Activated CD8-positive, alpha-beta memory T cell treated with anti-CD3 and anti-CD28 coated beads for 24 hours (primary cell): ENCODE data around the gene LMO1.

Experiments used
- DNase-seq: peaks from one replicate; pipeline ENCODE4 v3.0.0-alpha.2; 2020

LMO1 gene

DNA sequence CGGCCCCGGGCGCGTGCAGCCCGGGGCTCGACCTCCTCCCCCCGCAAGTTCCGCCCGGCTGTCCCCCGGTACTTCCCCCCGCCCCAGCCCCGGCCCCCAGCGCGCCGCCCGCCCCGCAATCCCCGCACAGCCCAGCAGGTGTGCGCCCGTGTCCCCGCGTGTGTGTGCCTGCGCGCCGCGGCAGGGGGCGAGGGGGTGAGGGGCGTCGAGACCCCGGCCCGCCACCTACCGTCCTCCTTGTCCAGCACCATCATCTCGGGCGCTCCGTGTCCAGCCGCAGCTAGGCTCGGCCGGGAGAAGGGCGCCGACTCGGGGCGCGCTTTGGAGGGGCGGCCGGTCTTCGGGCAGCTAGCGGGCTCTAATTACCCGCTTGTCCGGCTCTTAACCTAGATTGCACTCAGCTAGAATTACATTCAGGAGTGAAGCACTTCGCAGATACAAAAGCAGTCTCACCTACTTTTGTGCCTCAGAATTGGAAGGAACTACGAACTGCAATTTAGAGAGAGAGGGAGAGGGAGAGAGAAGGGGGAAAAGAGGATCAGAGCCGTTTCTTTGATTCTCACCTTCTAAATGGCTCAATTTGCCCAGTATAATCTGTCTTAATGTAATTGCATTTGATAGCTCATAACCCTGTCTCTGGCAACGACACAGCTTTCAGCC is 439 bp downstream of the LMO1 start:
- DNase-seq = no peak

DNA sequence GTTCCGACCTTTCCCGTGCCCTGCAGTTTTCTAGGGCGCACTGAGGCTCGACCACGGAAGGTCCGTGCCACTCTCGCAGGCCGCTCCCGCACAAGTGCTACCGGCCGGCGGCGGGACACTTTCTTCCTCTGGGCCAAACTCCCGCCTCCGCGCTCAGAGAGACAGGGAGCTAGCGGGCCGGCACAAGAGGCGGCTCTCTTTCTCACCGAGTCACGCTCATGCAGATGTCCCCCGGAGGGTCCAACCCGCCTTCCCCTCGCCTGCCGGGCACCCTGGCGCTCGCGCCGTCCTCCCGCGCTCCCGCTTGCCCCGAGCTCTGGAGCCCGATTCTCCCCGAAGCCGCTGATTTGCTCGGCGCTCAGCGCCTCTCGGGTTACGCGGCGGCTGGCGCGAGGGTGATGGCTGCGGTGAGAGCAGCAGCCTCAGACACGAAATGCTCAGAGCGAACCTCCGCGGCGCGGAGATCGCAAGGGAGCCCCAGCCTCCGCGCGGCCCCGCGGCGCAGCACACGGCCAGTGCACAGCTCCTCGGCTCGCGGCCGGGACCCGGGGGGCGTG is 1.0 kb downstream of the LMO1 start:
- DNase-seq = peak; percentile 65

DNA sequence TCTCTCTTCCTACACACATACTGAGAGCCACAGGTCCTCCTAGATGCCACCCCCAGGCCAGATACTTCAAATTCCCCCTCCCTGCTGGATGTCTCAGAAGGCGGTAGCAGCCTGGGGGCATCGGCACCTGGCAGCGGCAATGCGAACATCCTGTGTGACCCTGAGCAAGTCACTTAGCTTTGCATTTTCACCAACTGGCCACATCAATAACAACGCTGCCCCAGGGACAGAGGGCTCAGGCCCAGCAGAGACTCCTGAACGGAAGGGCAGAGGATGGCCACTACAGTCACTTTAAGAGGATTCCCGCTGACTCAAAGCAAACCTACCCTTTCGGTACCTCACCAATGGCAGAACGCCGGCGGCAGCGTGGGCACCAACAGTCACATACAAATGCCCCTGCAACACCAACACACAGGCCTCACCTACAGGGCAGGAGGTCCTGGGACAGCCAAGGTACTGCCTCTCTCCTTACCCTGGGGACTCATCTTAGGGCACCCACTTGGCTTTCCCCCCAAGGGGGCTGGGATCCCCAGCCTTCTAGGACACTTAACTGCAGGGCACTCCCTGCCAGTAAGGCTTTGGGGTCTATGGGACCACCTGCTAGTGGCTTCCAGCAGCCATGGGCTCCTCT is 1.6 kb downstream of the LMO1 start:
- DNase-seq = no peak

DNA sequence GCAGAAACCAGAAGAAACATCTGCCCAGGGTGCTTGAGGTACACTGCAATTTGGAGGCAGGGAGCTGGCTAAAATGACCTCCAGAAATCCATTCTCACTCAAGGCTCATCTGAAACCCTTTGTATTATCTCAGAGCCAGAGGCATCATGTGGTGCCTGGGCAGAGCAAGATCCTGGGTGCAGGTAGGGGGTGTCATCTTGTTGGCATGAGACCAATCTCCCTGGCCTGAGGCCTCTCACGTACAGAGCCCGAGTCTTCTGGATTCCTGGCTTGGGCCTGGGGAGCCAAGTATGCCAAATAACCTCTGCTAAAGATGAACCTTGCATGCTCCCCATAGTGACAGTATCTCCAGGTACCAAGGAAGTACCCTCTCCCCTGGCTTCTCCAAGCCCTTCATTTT is 2.4 kb downstream of the LMO1 start:
- no peak for DNase-seq

DNA sequence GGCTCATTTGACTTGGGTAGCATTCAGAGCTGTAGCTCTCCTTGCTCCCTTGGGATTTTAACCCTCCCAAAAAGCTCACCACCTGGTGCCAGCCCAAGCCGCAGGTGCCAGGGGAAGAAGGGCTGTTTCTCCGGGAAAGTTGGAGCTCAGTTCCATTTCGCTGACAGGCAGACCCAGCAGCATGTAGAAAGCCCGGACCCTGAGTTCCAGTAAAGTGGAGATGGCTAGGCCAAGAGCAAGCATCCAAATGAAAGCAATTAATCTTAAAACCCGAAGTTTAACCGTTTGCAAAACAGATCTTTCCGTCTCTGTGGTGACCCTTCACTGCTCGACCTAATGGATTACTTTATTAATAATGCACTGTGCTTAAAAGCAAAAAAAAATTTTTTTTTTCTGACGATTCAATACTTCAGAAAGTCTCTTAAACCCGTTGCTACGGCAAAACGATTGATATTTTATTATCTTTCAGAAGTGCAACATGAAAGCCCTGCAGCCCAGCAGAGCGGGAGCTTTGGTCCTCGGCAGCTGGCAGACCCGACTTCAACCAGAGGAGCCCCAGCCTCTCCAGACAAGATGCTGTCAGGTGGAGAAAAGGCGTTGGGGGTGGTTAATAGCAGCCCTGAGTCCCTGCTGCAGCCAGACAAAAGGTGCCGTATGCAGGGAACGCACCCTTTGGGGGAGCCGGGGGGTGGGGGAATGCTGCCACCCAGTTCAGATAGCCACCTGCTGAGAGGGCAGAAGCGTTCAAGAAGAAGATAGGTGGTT is 3.3 kb downstream of the LMO1 start:
- no peak for DNase-seq

DNA sequence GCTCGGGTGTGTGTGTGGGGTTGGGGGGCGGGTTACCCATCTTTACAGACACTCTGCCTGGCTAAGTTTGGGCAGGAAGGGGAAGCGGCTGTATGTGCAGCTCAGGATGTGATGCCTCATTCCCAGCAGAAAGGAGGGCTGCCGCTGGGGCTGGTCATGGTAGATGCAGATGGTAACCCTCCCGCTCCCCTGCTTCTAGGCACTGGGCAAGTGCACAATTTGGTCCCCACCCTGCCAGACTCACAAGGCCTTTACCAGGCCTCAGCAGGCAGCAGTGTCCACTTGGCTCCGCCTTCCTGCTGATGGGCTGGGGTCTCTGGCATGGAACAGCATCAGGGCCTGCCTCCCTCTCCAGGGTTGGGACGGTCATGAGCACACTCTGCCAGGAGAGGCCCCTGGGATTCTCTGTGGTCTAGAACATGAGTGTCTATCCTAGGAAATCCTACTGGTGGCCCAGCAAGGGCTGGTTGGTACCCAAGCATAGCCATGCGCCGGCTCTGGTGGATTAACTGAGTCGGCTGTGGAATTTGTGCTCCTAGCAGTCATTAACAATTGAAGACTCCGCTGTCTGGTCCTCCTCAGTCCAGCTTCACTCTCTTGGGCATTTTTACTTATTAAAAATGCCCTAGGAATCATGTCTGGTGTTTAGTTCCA is 4.2 kb downstream of the LMO1 start:
- peak; percentile 45 for DNase-seq

DNA sequence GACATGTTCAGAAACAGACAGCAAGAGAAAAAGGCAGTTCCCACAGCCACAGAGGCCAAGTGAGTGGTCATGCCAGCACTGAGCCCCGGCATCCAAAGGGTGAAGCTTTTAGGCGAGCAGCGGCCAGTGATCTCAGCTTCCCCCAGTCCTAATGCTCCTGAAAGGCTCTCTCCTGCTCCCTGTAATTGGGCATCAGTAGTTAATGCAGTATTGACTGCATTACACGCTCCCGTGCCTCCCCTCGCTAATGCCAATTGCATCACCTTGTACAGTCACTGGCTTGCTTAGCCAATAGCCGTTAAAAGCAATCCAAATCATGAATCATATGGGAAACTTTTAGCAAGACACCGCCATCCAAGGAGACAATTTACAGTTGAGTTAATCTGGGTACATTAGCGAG is 4.9 kb downstream of the LMO1 start:
- peak; percentile 41 for DNase-seq

DNA sequence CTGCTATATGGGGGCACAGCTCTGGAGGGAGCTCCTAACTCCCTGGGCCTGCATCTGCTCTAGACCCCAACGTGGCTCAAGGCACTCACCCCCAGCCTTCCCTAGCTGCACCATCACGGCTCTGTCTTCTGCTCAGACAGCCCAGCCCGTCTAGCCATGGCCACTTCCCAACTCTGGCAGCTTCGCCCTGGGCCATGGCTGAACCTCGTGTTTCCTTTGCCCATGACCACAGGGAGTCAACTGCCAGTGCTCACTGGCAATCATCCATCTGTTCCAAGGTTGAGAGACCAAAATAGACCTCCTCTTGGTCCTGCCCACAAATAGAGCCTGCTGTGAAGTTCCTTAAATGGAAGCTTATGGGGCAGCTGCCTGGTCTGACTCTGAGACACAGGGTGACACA is 5.4 kb downstream of the LMO1 start:
- peak; percentile 33 for DNase-seq

DNA sequence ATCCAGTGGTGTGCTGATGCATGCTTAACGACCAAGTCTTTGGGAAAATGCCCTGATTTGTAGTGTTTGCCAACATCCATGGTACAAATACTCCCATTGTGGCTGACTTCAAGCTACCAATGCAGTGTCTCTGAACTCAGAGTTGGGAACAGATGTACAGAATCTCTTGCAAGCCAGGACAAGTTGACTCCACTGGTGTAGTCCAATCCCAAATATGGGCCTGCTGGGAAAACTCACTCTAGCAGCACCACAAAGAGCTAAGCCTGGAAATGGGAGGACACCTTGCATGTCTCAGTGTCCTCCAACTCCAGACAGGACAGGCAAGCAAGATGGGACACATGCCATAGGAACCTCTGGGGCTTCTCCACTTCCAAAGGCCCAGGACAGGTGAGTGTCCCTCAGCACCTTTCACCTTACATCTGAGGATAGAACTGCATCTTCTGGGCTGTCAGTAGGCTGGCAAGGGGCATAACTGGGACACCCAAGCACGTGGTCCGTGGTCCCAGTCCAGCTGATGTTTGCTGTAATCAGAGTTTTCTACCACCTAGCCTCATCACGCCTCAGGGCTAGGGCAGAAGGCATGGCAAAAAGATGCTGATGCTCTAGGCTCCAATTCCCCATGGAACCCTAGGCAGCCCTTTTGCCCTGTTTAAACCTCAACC is 6.5 kb downstream of the LMO1 start:
- peak; percentile 33 for DNase-seq

DNA sequence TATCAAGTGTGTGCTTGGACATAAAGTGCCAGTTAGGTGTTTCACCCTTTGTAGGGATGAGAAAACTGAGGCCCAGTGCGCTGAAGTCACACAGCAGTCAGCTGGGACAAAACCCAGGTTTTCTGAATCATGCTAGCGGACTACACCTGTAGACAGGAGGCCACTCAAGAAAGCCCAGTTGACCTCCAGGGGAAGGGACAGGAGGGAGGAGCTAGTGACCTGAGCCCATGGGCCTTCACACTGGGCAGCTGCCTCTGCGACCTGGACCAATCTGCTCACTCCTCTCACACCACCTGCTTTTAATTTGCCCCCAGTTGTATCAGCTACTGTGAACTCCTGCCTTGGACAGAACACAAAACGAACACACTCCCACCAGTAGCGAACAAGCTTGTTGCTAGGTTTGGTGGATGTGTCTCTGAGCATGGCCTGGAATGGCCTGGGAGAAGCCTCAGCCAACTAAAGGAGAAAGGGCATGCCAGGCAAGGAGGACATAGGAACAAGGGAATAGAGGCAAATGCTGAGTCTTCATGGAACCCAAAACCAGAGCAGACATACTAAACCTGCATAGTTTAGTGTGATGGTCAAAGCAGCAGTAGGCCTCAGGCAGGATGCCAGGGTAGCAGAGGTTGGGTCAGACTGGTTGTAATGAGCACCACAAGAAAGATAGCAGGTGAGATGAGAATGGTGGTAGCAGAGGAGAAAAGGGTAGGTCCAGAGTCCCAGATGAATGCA is 7.2 kb downstream of the LMO1 start:
- DNase-seq = no peak

DNA sequence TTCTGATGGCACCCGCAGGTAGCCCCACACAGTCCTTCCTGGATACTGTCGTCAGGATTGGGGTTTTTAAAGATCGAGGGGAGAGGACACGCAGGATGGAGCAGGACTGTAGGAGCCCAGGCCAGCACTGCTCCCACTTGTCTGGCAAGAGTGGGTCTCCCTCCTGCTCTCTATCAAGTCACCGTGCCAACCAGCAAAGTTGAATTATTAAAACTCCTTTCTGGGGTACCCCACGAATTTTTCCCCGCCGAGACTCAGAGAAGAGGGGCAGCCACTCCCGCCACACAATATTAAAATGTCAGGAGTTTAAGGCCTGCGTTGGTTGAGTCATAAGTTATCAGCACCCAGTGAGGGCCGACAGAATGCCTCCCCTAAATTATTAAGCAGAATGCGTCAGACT is 10.1 kb downstream of the LMO1 start:
- no peak for DNase-seq

DNA sequence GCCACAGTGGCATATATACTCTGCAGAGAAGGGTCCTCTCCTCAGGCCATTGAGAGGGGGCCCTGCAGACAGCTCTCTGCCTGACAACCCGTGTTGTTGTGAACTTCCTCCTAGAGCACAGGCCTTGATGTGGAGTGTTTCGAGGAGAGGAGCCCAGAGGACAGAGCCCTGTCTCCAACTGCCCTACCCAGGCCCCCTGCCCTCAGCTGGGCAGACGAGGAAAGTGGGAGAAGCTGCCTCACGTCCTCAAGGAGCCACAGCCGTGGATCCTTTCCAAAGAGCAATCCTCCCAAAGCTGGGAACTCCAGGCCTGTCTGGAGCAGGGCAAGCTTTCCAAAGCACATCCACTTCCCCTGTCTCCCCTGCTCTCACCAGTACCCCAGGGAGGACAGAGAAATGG is 10.7 kb downstream of the LMO1 start:
- no peak for DNase-seq

DNA sequence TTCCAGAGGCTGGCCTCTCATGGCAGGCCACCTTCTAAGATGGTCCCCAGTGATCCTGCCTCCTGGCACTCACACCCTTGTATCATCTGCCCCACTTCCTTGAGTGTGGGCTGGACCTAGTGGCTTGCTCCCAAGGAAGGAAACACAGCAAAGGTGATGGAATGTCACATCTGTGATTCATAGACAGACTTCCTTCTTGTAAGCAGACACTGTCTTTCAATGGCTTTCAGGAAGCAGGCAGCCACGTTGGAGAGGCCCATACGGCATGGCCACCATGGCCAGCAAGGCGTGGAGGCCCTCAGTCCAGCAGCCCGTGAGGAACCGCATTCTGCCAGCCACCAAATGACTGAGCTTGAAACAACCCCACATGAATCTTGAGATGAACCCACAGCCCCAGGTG is 11.3 kb downstream of the LMO1 start:
- peak; percentile 35 for DNase-seq

DNA sequence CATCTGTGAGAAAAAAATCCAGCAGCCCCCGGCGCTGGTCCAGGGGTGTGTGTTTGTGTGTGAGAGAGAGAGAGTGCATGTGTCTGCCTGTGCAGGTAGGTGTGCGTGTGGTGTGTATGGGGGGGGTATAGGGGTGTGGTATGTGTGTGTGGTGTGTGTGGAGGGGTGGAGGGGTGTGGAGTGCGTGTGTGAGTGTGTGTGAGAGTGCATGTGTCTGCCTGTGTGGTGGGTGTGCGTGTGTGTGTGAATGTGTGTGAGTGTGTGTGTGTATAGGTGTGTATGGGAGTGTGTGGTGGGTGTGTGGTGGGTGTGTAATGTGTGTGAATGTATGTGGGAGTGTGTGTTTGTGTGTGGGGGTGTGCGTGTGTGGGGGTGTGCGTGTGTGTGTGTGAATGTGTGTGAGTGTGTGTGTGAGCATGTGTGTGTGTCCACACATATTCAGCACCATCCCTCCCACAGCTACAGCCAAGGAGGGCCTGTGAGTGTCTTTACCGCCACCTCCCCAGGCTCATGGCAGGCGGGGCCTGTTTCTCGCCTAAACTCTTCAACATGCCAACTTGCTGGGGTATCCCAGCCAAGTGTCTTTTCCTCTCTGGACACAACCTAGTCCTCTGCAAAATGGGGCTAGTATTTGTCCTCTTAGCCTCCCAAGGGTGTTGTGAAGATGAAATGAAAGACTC is 11.9 kb downstream of the LMO1 start:
- DNase-seq = peak; percentile 26

DNA sequence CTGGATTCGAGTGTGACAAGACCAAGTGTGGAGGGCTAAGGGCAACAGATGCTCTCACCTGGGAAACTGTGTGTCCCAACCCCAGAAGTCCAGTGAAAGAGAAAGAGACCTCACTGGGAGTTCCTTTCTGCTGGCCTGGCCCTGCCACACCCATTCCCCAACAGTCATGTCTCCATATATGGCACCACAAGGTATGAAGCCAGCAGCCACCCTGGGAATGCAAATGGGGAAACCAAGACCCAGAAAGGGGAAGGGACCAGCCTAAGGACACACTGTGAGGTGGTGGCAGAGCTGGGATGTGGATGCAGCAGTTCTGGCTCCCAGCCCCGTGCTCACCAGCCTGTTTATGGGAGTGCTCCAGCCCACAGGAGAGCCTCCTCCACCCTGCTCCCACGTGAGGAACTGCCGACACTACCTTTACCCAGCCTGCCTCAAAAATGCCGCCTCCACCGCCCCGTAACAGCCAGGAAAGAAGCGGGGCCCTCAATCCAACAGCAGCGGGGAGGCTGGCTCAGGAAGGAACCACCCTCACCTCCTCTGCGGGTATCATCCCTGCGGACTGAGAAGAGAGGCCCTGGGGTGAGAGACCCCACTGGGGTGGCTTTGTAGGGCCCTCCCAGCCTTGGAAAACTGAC is 12.6 kb downstream of the LMO1 start:
- DNase-seq = peak; percentile 40

DNA sequence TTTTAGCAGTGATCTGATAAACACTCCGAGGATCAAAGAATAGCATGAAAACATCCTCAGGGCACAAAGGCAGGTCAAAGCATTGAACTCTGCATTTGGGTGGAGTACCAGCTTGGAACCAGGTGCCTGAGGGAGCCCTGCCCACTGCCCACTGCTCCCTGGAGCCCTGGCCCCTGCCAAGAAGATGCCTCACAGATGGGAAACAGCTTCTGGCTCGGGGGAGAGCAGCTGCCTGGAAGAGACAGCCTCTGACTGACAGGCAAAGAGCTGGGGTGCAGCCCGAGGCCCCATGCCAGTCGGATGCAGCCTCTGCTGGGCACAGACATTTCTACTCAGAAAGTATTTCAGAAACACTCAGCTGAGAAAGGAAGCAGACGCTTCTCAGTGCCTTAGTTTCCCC is 13.2 kb downstream of the LMO1 start:
- no peak for DNase-seq

DNA sequence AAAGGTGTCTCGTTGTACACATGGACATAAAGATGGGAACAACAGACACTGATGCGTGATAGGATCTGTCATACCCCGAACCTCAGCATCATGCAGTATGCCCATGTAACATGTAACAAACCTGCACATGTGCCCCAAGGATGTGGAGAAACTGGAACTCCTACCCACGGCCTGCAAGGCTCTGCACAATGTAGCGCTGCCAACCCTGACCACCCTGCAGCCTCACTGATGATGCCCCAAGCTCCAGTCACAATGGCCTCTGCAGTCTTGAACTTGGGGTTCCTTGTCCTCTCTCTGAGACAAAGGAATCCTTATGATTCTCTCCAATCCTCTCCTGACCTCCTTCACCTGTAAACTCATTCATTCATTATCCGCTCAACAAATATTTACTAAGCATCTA is 14.2 kb downstream of the LMO1 start:
- no peak for DNase-seq

DNA sequence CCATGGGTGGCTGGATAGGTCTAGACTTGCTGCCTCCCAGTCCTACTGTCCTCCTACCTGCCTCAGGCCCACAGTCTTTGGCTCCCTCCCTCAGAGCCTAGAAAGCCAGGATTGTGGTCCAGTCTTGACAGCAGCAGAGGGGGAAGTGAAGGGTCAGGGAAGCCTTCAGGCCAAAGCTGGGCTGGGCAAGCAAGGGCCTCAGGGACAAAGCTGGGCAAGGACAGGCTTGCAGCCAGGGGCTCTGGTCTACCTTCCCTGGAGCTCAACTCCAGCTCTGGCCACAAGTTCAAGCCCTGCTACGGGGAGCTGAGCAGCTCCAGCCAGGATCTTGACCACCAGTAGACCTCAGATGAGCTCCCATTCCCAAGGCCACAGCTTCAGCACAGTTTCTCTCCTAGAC is 14.9 kb downstream of the LMO1 start:
- no peak for DNase-seq

DNA sequence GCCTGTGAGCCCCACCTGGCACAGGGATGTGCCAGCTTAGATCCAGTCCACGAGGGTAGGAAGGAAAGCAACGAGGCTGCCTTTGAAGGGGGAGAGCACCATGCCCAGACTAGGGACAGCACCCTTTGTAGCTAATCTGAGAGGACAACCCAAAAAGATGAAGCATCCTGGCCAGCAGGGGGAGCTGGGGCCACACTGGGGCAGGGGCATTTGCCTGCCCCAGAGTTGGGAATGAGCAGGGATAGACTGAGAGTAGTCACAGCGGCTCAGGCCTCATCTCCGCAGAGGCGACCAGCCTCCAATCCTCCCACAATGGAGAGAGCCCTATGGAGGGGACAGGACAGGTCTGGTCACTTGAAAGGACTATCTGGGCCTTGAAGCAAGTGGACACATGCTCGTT is 16.4 kb downstream of the LMO1 start:
- no peak for DNase-seq

DNA sequence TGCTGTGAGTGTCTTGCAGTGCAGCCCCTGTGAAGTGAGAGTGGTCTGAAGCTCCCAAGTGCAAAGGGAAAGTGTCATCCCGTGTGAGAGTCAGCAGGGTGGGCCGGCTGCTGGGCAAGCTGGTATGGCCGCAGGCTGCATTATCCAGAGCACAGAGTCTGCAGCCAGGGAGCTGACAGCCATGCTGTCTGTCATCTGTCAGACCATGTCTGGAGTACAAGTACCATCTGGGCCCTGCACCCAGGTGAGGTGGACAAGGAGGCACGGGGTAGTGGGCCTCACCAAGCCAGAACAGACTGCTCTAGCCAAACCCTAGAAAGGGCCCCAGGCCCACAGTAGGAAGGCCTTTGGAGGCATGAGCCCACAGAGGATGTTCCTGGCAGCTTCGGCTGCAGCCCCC is 20.2 kb downstream of the LMO1 start:
- DNase-seq = no peak
